Type B pancreatic cell (in vitro differentiated cells): ENCODE results near the gene WDFY3. TPM values are rescaled to one million over a fixed set of nuclear protein-coding genes. Genes with fewer than 3 reads are reported as not detected.

Experiments
- DNase-seq: peaks from one replicate; pipeline ENCODE4 v3.0.0; 2021; ENCODE audit warnings: mixed read lengths; ENCODE audit not compliant: unreplicated experiment; ENCODE audit errors: extremely low spot score
- H3K27ac Mint-ChIP-seq: 2 replicates; pipeline ENCODE4 v1.8.0; 2021; ENCODE audit warnings: mild to moderate bottlenecking, mixed read lengths
- H3K27me3 Mint-ChIP-seq: 2 replicates; pipeline ENCODE4 v1.8.0; 2021; ENCODE audit warnings: mixed read lengths
- H3K36me3 Mint-ChIP-seq: 2 replicates; pipeline ENCODE4 v1.8.0; 2021; ENCODE audit warnings: mixed read lengths
- H3K4me1 Mint-ChIP-seq: one replicate; pipeline ENCODE4 v1.8.0; 2021; ENCODE audit warnings: mixed read lengths; ENCODE audit not compliant: unreplicated experiment
- H3K4me3 Mint-ChIP-seq: 2 replicates; pipeline ENCODE4 v1.8.0; 2021; ENCODE audit warnings: mild to moderate bottlenecking, mixed read lengths
- H3K9me3 Mint-ChIP-seq: 2 replicates; pipeline ENCODE4 v1.8.0; 2021; ENCODE audit warnings: mixed read lengths
- total RNA-seq: library from RNA; stranded (reverse); gene quantifications from 2 replicates; pipeline ENCODE4 v1.2.1, GENCODE V29; 2021; ENCODE audit warnings: low replicate concordance
- TF ChIP-seq, protein P1 (sequence below): fragments of 200-600 bp; sonication (generic); conservative IDR thresholded peaks from 2 replicates; pipeline ENCODE4 v1.5.0; 2021; ENCODE audit warnings: antibody characterized with exemption, mild to moderate bottlenecking

The WDFY3 gene
- total RNA-seq, 1 donor from 2014 or later = 79.5 TPM

DNA sequence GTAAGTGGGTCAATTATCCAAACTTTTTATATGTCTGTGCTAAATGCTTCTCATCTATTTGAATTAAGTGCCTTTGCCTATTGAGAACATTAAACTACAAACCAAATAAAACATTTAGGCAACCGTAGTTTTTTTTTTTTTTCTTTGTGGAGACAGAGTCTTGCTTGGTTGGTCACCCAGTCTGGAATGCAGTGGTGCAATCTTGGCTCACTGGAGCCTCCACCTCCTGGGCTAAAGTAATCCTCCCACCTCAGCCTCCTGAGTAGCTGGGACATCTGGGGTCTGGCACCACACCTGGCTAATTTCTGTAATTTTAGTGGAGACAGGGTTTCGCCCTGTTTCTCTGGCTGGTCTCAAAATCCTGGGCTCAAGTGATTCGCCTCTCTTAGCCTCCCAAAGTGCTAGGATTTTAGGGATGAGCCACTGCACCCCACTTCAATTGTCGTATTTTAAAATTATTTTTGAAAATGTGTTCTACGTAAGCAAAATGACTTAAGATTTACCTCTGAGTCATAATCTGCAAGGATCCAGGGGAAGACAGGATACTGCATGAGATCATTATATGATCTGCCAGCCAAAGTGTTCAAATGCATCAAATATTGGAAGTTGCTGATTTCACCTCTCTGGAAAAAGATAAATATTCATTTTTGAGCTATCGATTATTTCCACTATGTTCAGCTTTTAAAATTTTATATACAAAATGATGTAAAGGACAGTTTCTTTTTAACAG is 257.9 kb downstream of the WDFY3 start:
- no peak for DNase-seq
- H3K4me1 Mint-ChIP-seq = no peaks in the 10 kb centered on the region
- H3K27me3 Mint-ChIP-seq = no peaks in the 10 kb centered on the region
- H3K36me3 Mint-ChIP-seq = peaks cover 46% of the 10 kb centered on the region
- TF ChIP-seq, protein P1, sequence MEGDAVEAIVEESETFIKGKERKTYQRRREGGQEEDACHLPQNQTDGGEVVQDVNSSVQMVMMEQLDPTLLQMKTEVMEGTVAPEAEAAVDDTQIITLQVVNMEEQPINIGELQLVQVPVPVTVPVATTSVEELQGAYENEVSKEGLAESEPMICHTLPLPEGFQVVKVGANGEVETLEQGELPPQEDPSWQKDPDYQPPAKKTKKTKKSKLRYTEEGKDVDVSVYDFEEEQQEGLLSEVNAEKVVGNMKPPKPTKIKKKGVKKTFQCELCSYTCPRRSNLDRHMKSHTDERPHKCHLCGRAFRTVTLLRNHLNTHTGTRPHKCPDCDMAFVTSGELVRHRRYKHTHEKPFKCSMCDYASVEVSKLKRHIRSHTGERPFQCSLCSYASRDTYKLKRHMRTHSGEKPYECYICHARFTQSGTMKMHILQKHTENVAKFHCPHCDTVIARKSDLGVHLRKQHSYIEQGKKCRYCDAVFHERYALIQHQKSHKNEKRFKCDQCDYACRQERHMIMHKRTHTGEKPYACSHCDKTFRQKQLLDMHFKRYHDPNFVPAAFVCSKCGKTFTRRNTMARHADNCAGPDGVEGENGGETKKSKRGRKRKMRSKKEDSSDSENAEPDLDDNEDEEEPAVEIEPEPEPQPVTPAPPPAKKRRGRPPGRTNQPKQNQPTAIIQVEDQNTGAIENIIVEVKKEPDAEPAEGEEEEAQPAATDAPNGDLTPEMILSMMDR = no peak
- H3K4me3 Mint-ChIP-seq = no peak overlapping the region
- no peaks in the 10 kb centered on the region for H3K9me3 Mint-ChIP-seq
- H3K27ac Mint-ChIP-seq = no peak overlapping the region

- no peak for DNase-seq
- Mint-ChIP-seq H3K4me3 (no peak overlapping the region), H3K27ac (no peak overlapping the region), H3K36me3 (peaks cover 48% of the 10 kb centered on the region), H3K27me3 (no peaks in the 10 kb centered on the region), H3K4me1 (no peaks in the 10 kb centered on the region), H3K9me3 (no peaks in the 10 kb centered on the region)
- TF ChIP-seq, protein P1 = no peak
Measured at GRCh38 chr4:84706286-84706685, 260.2 kb downstream of the WDFY3 start.

- no peak for DNase-seq
- H3K27ac Mint-ChIP-seq = peak overlapping the region; percentile 9
- TF ChIP-seq, protein P1 = no peak
- no peaks in the 10 kb centered on the region for H3K27me3 Mint-ChIP-seq
- peaks cover 34% of the 10 kb centered on the region for H3K36me3 Mint-ChIP-seq
- H3K4me1 Mint-ChIP-seq = no peaks in the 10 kb centered on the region
- H3K4me3 Mint-ChIP-seq = no peak overlapping the region
- no peaks in the 10 kb centered on the region for H3K9me3 Mint-ChIP-seq
Measured at GRCh38 chr4:84699001-84699671, 267.4 kb downstream of the WDFY3 start.

DNA sequence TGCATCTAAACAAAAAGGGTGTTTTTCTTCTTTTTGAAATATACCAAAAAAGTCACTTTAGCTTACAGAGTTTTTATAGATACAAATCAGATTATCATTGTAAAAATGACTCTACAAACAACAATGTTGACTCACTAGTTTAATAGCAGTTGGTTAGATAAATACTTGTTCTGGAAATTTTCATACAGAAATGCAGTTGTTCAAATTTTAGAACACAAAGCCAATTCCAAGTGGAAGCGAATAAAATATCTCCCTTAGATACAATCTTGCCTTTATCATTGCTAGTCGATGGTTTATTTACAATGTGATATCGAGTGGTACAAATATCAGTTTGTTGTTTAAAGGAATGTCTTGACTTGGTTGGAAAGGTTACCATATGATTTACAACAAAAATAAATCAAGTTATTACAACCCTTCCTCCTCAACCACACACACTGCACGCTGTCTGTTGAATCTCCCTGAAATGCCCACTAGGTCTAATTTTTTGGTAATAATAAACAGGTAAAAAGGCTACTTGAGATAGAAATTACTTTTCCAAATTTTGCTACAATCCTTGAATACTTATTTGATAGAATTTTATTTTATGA is 268.8 kb downstream of the WDFY3 start:
- TF ChIP-seq, protein P1 = no peak
- H3K36me3 Mint-ChIP-seq = peaks cover 37% of the 10 kb centered on the region
- H3K4me3 Mint-ChIP-seq = no peak overlapping the region

DNA sequence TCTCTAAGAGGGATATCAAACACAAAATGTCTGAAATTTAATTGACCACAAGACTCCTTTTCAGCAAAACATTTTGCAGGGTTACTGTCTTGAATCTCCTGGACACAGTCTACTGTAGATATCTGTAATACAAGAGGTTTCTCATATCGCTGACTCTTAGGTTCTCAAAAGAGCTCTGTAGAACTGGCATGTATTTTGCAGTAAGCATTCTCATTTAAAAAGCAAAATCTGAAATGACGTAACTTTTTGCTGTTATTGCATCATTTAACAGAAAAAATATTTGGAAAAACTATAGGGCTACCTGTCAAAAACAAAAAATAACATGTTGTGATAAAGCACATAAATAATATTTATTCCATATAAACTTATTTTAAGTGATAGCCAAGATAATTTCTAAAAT is 269.3 kb downstream of the WDFY3 start:
- Mint-ChIP-seq H3K36me3 (peaks cover 34% of the 10 kb centered on the region), H3K27ac (no peak overlapping the region), H3K4me1 (no peaks in the 10 kb centered on the region), H3K27me3 (no peaks in the 10 kb centered on the region), H3K4me3 (no peak overlapping the region), H3K9me3 (no peaks in the 10 kb centered on the region)
- TF ChIP-seq, protein P1 = no peak
- DNase-seq = no peak

More for the DNA sequence above, 268.8 kb downstream of the WDFY3 start:
- Mint-ChIP-seq H3K27ac (no peak overlapping the region), H3K4me1 (no peaks in the 10 kb centered on the region), H3K9me3 (no peaks in the 10 kb centered on the region), H3K27me3 (no peaks in the 10 kb centered on the region)
- no peak for DNase-seq
